HepG2 (cell line): ENCODE data around the gene GCG. TPM values are rescaled to one million over a fixed set of nuclear protein-coding genes. Genes with fewer than 3 reads are reported as not detected.
A peak's percentile ranks its signal among the peaks of the same experiment; 100 is the strongest.

Experiments used
- BCL6 ChIP-seq: IDR thresholded peaks from 2 replicates; pipeline ENCODE4 v1.6.1; 2016; ENCODE audit warnings: missing genetic modification reagents, missing compliant biosample characterization
- CBX2 ChIP-seq, 2 experiments: fragments of 200-600 bp in 1 of 2; sonication (generic); formaldehyde crosslinking in 1 of 2; IDR thresholded peaks; 2 replicates each; pipeline versions ENCODE4 v1.7.0 to v1.8.1; 2018 to 2022; ENCODE audit warnings: low read depth in 2 of 2, low read length in 1 of 2, mild to moderate bottlenecking in 1 of 2, missing genetic modification reagents in 1 of 2
- GPN1 ChIP-seq: sonication (generic); formaldehyde crosslinking; IDR thresholded peaks from 2 replicates; pipeline ENCODE4 v1.5.1; 2020; ENCODE audit warnings: missing genetic modification reagents, borderline replicate concordance
- KDM1A ChIP-seq: IDR thresholded peaks from 2 replicates; pipeline ENCODE4 v1.6.1; 2016; ENCODE audit warnings: missing compliant biosample characterization
- MIXL1 ChIP-seq: IDR thresholded peaks from 2 replicates; pipeline ENCODE4 v1.6.1; 2016
- RFX3 ChIP-seq: IDR thresholded peaks from 2 replicates; pipeline ENCODE4 v1.6.1; 2016; ENCODE audit warnings: missing biosample characterization, missing genetic modification reagents
- RNF2 ChIP-seq: fragments of 450-650 bp; conservative IDR thresholded peaks from 2 replicates; pipeline ENCODE4 v1.6.1; 2016; ENCODE audit warnings: low read depth
- SNAPC2 ChIP-seq: sonication (generic); formaldehyde crosslinking; IDR thresholded peaks from 2 replicates; pipeline ENCODE4 v1.8.1; 2022; ENCODE audit warnings: mild to moderate bottlenecking, missing genetic modification reagents
- ZNF101 ChIP-seq: sonication (generic); formaldehyde crosslinking; IDR thresholded peaks from 2 replicates; pipeline ENCODE4 v1.4.0; 2020; ENCODE audit warnings: mild to moderate bottlenecking, low read depth, missing genetic modification reagents, borderline replicate concordance
- ZNF549 ChIP-seq: sonication (generic); formaldehyde crosslinking; IDR thresholded peaks from 2 replicates; pipeline ENCODE4 v1.5.0; 2020; ENCODE audit warnings: missing genetic modification reagents
- polyA plus RNA-seq, 8 experiments: library from polyadenylated mRNA; depleted of rRNA in 3 of 8; stranded (reverse) in 7 of 8; unstranded in 1 of 8; fragments of >200 nt; fragmentation: Illumina TruSeq in 4 of 8; extraction: Trizol in 4 of 8; gene quantifications; 2 replicates each; pipeline versions ENCODE4 v1.2.1 to v1.2.3, GENCODE V29; 2011 to 2016; ENCODE audit warnings: low read depth in 4 of 8, missing spikeins in 1 of 8, mixed read lengths in 1 of 8; ENCODE audit not compliant: insufficient read depth in 1 of 8
- total RNA-seq, 5 experiments: library from RNA; depleted of rRNA; stranded (reverse); fragments of >200 nt; fragmentation: Illumina TruSeq; extraction: Trizol; gene quantifications; 2 replicates each; pipeline ENCODE4 v1.2.3, GENCODE V29; 2016; ENCODE audit warnings: low read depth in 1 of 5
- TF ChIP-seq, protein P1 (sequence below): sonication (generic); formaldehyde crosslinking; IDR thresholded peaks from 2 replicates; pipeline ENCODE4 v1.4.0; 2020; ENCODE audit warnings: mild to moderate bottlenecking, missing genetic modification reagents
- TF ChIP-seq, protein P2 (sequence below): sonication (generic); formaldehyde crosslinking; IDR thresholded peaks from 2 replicates; pipeline ENCODE4 v1.4.0; 2020; ENCODE audit warnings: missing genetic modification reagents, borderline replicate concordance
- TF ChIP-seq, protein P3 (sequence below): sonication (generic); formaldehyde crosslinking; IDR thresholded peaks from 2 replicates; pipeline ENCODE4 v1.4.0; 2020; ENCODE audit warnings: mild to moderate bottlenecking, low read depth, missing genetic modification reagents
- TF ChIP-seq, protein P4 (sequence below): sonication (generic); formaldehyde crosslinking; IDR thresholded peaks from 2 replicates; pipeline ENCODE4 v1.4.0; 2020; ENCODE audit warnings: missing genetic modification reagents, borderline replicate concordance
- TF ChIP-seq, protein P5 (sequence below): IDR thresholded peaks from 2 replicates; pipeline ENCODE4 v1.6.1; 2016

GCG gene
- total and polyA plus RNA-seq, 2 of the 13 experiments (the other 11 are each of a cell fraction or from before 2014, with no cell fraction given) = not detected

DNA sequence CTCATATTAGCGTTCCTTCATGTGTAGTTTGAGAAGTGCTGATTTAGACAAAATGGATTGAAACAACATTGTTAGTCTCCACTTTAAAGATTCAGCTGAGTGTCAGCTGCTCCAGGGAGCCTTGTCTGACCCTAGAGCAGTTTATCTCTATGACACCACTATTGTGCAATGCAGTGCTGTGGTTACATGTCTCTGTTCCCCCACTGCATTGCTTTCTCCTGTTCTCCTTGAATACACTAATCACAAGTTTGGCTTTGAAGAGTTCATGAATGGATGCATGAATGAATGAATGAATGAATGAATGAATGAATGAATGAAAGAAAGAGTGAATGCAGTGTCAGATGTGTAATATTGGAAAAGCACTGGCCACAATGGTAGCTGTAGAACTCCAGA, 38.3 kb downstream of the GCG start (continued):
- TF ChIP-seq, protein P1, sequence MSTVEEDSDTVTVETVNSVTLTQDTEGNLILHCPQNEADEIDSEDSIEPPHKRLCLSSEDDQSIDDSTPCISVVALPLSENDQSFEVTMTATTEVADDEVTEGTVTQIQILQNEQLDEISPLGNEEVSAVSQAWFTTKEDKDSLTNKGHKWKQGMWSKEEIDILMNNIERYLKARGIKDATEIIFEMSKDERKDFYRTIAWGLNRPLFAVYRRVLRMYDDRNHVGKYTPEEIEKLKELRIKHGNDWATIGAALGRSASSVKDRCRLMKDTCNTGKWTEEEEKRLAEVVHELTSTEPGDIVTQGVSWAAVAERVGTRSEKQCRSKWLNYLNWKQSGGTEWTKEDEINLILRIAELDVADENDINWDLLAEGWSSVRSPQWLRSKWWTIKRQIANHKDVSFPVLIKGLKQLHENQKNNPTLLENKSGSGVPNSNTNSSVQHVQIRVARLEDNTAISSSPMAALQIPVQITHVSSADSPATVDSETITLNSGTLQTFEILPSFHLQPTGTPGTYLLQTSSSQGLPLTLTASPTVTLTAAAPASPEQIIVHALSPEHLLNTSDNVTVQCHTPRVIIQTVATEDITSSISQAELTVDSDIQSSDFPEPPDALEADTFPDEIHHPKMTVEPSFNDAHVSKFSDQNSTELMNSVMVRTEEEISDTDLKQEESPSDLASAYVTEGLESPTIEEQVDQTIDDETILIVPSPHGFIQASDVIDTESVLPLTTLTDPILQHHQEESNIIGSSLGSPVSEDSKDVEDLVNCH (CRISPR knock-in tag) = no peak
- TF ChIP-seq, protein P2, sequence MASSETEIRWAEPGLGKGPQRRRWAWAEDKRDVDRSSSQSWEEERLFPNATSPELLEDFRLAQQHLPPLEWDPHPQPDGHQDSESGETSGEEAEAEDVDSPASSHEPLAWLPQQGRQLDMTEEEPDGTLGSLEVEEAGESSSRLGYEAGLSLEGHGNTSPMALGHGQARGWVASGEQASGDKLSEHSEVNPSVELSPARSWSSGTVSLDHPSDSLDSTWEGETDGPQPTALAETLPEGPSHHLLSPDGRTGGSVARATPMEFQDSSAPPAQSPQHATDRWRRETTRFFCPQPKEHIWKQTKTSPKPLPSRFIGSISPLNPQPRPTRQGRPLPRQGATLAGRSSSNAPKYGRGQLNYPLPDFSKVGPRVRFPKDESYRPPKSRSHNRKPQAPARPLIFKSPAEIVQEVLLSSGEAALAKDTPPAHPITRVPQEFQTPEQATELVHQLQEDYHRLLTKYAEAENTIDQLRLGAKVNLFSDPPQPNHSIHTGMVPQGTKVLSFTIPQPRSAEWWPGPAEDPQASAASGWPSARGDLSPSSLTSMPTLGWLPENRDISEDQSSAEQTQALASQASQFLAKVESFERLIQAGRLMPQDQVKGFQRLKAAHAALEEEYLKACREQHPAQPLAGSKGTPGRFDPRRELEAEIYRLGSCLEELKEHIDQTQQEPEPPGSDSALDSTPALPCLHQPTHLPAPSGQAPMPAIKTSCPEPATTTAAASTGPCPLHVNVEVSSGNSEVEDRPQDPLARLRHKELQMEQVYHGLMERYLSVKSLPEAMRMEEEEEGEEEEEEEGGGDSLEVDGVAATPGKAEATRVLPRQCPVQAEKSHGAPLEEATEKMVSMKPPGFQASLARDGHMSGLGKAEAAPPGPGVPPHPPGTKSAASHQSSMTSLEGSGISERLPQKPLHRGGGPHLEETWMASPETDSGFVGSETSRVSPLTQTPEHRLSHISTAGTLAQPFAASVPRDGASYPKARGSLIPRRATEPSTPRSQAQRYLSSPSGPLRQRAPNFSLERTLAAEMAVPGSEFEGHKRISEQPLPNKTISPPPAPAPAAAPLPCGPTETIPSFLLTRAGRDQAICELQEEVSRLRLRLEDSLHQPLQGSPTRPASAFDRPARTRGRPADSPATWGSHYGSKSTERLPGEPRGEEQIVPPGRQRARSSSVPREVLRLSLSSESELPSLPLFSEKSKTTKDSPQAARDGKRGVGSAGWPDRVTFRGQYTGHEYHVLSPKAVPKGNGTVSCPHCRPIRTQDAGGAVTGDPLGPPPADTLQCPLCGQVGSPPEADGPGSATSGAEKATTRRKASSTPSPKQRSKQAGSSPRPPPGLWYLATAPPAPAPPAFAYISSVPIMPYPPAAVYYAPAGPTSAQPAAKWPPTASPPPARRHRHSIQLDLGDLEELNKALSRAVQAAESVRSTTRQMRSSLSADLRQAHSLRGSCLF = no peak
- TF ChIP-seq, protein P3, sequence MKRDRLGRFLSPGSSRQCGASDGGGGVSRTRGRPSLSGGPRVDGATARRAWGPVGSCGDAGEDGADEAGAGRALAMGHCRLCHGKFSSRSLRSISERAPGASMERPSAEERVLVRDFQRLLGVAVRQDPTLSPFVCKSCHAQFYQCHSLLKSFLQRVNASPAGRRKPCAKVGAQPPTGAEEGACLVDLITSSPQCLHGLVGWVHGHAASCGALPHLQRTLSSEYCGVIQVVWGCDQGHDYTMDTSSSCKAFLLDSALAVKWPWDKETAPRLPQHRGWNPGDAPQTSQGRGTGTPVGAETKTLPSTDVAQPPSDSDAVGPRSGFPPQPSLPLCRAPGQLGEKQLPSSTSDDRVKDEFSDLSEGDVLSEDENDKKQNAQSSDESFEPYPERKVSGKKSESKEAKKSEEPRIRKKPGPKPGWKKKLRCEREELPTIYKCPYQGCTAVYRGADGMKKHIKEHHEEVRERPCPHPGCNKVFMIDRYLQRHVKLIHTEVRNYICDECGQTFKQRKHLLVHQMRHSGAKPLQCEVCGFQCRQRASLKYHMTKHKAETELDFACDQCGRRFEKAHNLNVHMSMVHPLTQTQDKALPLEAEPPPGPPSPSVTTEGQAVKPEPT (CRISPR knock-in tag) = no peak
- TF ChIP-seq GPN1 = no peak
- no peak for TF ChIP-seq SNAPC2
- TF ChIP-seq CBX2 (IDR thresholded peaks at IDR 0.05; ENCODE audit: low read depth, low read length) = no peak
- no peak for TF ChIP-seq CBX2 (CRISPR knock-in tag; IDR thresholded peaks at IDR 0.05; ENCODE audit: low read depth)
- peak; percentile 87 for TF ChIP-seq BCL6
- peak; percentile 52; the same call in 1 of the 2 replicates for TF ChIP-seq RFX3 (CRISPR knock-in tag)
- TF ChIP-seq MIXL1 (CRISPR knock-in tag) = peak; percentile 77
- TF ChIP-seq, protein P4, sequence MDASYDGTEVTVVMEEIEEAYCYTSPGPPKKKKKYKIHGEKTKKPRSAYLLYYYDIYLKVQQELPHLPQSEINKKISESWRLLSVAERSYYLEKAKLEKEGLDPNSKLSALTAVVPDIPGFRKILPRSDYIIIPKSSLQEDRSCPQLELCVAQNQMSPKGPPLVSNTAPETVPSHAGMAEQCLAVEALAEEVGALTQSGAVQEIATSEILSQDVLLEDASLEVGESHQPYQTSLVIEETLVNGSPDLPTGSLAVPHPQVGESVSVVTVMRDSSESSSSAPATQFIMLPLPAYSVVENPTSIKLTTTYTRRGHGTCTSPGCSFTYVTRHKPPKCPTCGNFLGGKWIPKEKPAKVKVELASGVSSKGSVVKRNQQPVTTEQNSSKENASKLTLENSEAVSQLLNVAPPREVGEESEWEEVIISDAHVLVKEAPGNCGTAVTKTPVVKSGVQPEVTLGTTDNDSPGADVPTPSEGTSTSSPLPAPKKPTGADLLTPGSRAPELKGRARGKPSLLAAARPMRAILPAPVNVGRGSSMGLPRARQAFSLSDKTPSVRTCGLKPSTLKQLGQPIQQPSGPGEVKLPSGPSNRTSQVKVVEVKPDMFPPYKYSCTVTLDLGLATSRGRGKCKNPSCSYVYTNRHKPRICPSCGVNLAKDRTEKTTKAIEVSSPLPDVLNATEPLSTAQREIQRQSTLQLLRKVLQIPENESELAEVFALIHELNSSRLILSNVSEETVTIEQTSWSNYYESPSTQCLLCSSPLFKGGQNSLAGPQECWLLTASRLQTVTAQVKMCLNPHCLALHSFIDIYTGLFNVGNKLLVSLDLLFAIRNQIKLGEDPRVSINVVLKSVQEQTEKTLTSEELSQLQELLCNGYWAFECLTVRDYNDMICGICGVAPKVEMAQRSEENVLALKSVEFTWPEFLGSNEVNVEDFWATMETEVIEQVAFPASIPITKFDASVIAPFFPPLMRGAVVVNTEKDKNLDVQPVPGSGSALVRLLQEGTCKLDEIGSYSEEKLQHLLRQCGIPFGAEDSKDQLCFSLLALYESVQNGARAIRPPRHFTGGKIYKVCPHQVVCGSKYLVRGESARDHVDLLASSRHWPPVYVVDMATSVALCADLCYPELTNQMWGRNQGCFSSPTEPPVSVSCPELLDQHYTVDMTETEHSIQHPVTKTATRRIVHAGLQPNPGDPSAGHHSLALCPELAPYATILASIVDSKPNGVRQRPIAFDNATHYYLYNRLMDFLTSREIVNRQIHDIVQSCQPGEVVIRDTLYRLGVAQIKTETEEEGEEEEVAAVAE (CRISPR knock-in tag) = peak; percentile 47; the same call in 1 of the 2 replicates
- TF ChIP-seq RNF2 = no peak
- no peak for TF ChIP-seq ZNF101
- no peak for TF ChIP-seq ZNF549 (CRISPR knock-in tag)
- TF ChIP-seq KDM1A = peak; percentile 85; the same call in 1 of the 2 replicates
- TF ChIP-seq, protein P5, sequence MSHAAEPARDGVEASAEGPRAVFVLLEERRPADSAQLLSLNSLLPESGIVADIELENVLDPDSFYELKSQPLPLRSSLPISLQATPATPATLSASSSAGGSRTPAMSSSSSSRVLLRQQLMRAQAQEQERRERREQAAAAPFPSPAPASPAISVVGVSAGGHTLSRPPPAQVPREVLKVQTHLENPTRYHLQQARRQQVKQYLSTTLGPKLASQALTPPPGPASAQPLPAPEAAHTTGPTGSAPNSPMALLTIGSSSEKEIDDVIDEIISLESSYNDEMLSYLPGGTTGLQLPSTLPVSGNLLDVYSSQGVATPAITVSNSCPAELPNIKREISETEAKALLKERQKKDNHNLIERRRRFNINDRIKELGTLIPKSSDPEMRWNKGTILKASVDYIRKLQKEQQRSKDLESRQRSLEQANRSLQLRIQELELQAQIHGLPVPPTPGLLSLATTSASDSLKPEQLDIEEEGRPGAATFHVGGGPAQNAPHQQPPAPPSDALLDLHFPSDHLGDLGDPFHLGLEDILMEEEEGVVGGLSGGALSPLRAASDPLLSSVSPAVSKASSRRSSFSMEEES (CRISPR knock-in tag) = peak; percentile 81
